ENCODE results near the gene SERPING1.

Gene SERPING1

DNA sequence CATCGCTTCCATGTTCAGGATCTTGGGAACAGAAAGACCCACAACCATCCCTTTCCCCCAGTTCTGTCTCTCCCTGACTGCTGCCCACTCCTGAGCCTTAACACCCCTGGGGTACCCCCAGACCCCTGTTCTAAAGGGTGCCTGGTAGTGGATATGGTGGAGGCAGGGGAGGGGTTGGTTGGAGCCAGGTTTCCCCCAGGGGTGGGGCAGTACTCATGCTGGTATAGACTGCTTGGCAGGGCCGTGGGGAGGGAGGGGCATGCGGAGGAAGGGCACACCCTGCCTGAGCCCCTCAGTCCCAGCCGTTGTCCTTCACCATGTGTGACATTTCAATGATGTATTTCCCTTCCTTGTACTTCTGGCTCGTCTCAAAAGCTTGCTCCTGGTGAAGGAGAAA, 48.2 kb downstream of the SERPING1 start:
- Mint-ChIP-seq H3K9me3 (no peaks in the 10 kb centered on the region), H3K27me3 (ENCODE audit: low read depth, poor library complexity) (peaks cover 8% of the 10 kb centered on the region), H3K27ac (peak overlapping the region; percentile 73), H3K36me3 (ENCODE audit: low read depth) (peaks cover 30% of the 10 kb centered on the region), H3K4me3 (no peak overlapping the region), H3K4me1 (peaks cover 98% of the 10 kb centered on the region)
- DNase-seq: no peak
- TF ChIP-seq CTCF (IDR thresholded peaks at IDR 0.05): no peak

- TF ChIP-seq CTCF (IDR thresholded peaks at IDR 0.05): no peak
- H3K36me3 Mint-ChIP-seq (ENCODE audit: low read depth): peaks cover 24% of the 10 kb centered on the region
- peaks cover 98% of the 10 kb centered on the region for H3K4me1 Mint-ChIP-seq
- no peak for DNase-seq
- peak overlapping the region; percentile 73 for H3K27ac Mint-ChIP-seq
- no peaks in the 10 kb centered on the region for H3K9me3 Mint-ChIP-seq
- H3K27me3 Mint-ChIP-seq (ENCODE audit: low read depth, poor library complexity): peaks cover 8% of the 10 kb centered on the region
- H3K4me3 Mint-ChIP-seq: peak overlapping the region; percentile 79
Measured at GRCh38 chr11:57646194-57646798, 48.8 kb downstream of the SERPING1 start.

GRCh38 chr11:57646799-57647303, 49.4 kb downstream of the SERPING1 start:
- no peaks in the 10 kb centered on the region for H3K9me3 Mint-ChIP-seq
- peak overlapping the region; percentile 79 for H3K4me3 Mint-ChIP-seq
- peak overlapping the region; percentile 73 for H3K27ac Mint-ChIP-seq
- peaks cover 97% of the 10 kb centered on the region for H3K4me1 Mint-ChIP-seq
- DNase-seq: no peak
- TF ChIP-seq CTCF (IDR thresholded peaks at IDR 0.05): no peak
- H3K27me3 Mint-ChIP-seq (ENCODE audit: low read depth, poor library complexity): peaks cover 8% of the 10 kb centered on the region
- H3K36me3 Mint-ChIP-seq (ENCODE audit: low read depth): peaks cover 18% of the 10 kb centered on the region

GRCh38 chr11:57647372-57647771, 49.9 kb downstream of the SERPING1 start:
- Mint-ChIP-seq H3K9me3 (no peaks in the 10 kb centered on the region), H3K27me3 (ENCODE audit: low read depth, poor library complexity) (peaks cover 8% of the 10 kb centered on the region)

DNA sequence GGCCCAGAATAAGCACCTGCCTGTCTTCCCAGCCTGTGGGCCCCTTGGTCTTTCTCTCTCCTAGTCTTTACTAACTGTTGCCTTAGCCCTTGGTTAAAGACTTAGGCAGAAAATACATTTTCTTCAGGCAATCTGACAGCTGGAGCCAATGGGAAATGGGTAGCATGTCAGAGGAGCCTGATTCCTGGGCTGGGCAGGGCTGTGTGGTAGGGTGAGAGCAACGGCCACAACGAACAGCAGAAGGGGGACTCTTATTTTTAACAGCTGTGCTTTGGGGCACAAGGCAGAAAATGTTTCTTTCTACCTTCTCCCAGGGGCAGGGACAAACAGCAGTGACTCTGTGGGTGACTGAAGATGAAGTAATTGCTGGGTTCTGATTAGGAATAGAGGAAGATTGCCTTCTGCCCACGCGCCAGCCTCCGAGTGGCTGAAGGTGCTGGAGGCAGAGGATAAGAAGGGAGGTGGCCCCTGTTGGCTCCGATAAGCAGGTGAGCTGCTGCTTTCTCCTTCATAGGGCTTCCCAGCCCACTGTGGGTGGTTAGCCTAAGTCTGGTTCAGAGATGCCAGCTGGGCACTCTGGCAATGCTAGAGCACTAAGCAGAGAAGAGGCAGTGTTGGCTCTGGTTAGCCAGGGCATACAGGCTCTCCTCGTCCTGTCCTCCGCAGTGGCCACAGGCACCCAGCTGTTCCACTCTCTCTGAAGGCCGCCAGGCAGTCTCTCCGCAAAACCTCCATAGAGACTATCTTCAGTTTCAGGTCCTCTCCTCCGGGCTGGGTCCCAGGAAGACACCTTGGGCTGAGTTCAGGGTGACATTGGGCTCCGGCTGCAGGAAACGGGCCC, 50.7 kb downstream of the SERPING1 start:
- Mint-ChIP-seq H3K36me3 (ENCODE audit: low read depth) (peaks cover 9% of the 10 kb centered on the region), H3K4me1 (peaks cover 90% of the 10 kb centered on the region), H3K27ac (peak overlapping the region; percentile 84), H3K4me3 (peak overlapping the region; percentile 79), H3K27me3 (ENCODE audit: low read depth, poor library complexity) (peaks cover 5% of the 10 kb centered on the region), H3K9me3 (no peaks in the 10 kb centered on the region)
- DNase-seq: no peak
- TF ChIP-seq CTCF (IDR thresholded peaks at IDR 0.05): no peak

More at GRCh38 chr11:57647372-57647771, 49.9 kb downstream of the SERPING1 start:
- Mint-ChIP-seq H3K36me3 (ENCODE audit: low read depth) (peaks cover 17% of the 10 kb centered on the region), H3K27ac (peak overlapping the region; percentile 84), H3K4me1 (peaks cover 92% of the 10 kb centered on the region), H3K4me3 (peak overlapping the region; percentile 79)
- no peak for DNase-seq
- TF ChIP-seq CTCF (IDR thresholded peaks at IDR 0.05): no peak
